GM10248 (cell line): Measurements from ENCODE around the gene TECR.
A peak's percentile ranks its signal among the peaks of the same experiment; 100 is the strongest.
"Not testable (repeated sequence)": the region's sequence is repeated elsewhere in the genome, so short reads cannot be mapped to it uniquely, and the experiment has no call there.

Experiments used
- CTCF ChIA-PET: fragments of 300-600 bp; sonication (Branson Sonifier 250); formaldehyde crosslinking; extraction: SDS; loops from one replicate; lab custom pipeline; 2021; ENCODE audit warnings: antibody characterized with exemption; lab: Yijun Ruan, JAX
- POLR2A ChIA-PET: fragments of 350-650 bp; sonication (Branson Sonifier 250); formaldehyde crosslinking; extraction: SDS; loops from one replicate; lab custom pipeline; 2020; ENCODE audit warnings: antibody characterized with exemption; lab: Yijun Ruan, JAX
- DNase-seq: peaks from one replicate; pipeline ENCODE4 v3.0.0; 2012; ENCODE audit errors: extremely low spot score
- TF ChIP-seq, protein P1 (sequence below): IDR thresholded peaks from 2 replicates; pipeline ENCODE4 v1.5.1; 2012; ENCODE audit warnings: mild to moderate bottlenecking, low read depth; ENCODE audit errors: extremely low read depth, missing control alignments, control extremely low read depth

The TECR gene

DNA sequence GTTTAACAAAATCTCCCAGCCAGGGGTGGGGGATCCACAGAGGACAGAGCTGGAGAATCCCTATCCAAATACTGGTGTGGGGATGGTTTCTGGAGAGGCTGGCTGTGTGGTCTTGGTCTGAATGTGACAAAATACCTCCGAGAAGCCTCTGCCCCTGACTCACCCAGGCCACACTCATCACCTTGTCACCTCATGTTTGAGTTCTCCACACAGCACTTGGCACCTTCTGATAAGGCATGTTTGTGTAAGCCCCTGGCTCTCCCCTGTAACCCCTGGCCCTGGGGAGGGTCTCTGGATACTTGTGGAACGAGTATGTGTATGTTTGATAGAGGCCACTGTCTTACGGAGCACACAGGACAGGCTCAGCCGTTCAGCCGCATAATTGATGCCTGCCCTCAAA, 14.7 kb downstream of the TECR start:
- TF ChIP-seq, protein P1, sequence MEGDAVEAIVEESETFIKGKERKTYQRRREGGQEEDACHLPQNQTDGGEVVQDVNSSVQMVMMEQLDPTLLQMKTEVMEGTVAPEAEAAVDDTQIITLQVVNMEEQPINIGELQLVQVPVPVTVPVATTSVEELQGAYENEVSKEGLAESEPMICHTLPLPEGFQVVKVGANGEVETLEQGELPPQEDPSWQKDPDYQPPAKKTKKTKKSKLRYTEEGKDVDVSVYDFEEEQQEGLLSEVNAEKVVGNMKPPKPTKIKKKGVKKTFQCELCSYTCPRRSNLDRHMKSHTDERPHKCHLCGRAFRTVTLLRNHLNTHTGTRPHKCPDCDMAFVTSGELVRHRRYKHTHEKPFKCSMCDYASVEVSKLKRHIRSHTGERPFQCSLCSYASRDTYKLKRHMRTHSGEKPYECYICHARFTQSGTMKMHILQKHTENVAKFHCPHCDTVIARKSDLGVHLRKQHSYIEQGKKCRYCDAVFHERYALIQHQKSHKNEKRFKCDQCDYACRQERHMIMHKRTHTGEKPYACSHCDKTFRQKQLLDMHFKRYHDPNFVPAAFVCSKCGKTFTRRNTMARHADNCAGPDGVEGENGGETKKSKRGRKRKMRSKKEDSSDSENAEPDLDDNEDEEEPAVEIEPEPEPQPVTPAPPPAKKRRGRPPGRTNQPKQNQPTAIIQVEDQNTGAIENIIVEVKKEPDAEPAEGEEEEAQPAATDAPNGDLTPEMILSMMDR: no peak
- POLR2A ChIA-PET: interaction anchor here (0.6 kb wide), 1 partner anchor 218 kb away, joined by 3 read pairs; no protein-coding TSS in a partner anchor
- CTCF ChIA-PET: interaction anchor here (0.6 to 1.8 kb wide), 2 partner anchors 13 to 28 kb away, joined by 3 to 9 read pairs; partner anchors contain the start of gene NDUFB7
- DNase-seq: no peak

DNA sequence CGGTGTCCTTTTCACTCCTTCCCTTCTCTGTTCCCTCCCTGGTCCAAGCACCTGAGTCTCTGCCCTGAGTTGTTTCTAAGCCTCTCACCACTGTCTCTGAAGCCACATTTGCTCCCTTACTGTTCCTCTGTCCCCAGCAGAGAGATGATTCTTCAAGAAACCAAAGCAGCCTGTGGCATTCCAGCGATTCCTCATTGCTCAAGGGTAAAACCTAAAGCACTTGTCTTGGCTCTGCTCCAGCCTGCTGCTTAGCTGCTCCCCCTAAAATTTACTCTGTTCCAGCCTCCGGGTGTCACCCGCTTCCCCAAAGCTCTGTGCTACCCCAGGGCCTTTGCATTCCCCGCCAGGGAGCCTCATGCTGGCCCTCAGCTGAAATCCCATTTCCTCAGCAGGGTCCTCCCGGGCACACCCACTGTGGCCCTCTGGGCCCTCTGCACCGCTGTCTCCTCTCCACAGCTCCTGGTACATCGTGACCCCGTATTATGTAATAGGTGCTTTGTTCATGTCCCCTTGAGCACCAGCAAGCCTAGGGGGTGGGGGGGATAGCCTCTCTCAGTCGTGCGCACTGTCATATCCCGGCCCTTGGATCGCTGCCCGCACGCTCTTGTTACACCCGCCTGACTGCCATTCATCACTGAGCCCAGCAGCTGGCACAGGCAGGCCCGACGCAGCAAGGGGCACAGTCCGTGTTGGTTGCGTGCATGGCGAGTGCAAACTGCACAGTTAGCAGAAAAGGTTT, 15.8 kb downstream of the TECR start:
- TF ChIP-seq, protein P1: no peak
- peak; percentile 7 for DNase-seq
- ChIA-PET CTCF (interaction anchor here (0.6 to 4.1 kb wide), 2 partner anchors 11 to 27 kb away, joined by 3 to 35 read pairs; partner anchors contain the start of gene NDUFB7), POLR2A (interaction anchor here (0.7 kb wide), 1 partner anchor 227 kb away, joined by 3 read pairs; no protein-coding TSS in a partner anchor)

DNA sequence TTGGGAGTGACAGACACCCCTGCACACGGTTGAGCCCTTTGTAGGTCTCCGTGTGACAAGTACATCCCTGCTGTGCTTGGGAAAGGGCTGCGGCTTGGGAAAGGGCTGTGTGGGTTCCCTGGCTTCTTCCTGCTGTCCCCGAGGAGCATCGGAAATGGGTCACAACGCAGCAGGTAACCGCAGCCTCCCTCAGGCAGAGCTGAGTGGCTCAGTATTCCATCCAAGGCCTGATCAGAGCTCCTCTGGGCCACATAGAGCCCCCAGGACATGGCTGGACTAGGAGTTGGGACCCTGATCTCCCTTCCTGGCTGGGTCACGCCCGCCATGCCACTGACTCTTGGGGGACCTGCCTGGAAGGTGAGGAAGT, 16.3 kb downstream of the TECR start:
- TF ChIP-seq, protein P1: no peak
- no peak for DNase-seq
- CTCF ChIA-PET: interaction anchor here (4.1 kb wide), 1 partner anchor 11 kb away, joined by 35 read pairs; no protein-coding TSS in a partner anchor
- POLR2A ChIA-PET: interaction anchor here (0.7 kb wide), 1 partner anchor 227 kb away, joined by 3 read pairs; no protein-coding TSS in a partner anchor

DNA sequence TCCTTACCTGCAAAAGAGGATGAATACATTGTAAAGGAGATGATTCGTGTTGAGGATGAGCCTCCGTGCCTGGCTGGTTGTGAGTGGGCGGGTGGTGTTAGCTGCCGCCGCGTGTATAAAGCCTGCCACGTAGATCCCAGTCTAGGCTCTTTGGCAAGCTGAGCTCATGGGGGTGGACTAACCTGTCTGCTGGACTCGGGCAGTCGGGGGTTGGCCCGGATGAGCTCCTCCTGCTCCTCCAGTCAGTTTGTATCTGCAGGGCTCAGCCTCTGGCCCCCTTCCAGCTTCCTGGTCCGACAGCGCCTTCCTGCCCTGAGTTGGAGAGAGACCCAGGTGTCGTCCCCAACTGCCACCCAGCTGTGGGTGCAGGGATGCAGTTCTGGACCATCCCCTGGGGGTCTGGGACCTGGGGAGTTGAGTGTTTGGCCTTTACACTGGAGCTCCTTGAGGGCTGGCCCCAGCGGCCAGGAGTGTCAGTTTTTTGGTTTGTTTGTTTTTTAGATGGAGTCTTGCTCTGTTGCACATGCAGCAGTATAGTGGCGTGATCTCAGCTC, 20.9 kb downstream of the TECR start:
- DNase-seq: no peak
- ChIA-PET CTCF (interaction anchor here (0.9 to 2.5 kb wide), 9 partner anchors 13 to 140 kb away, joined by 3 to 12 read pairs (median 5); partner anchors contain the start of genes DNAJB1 and NDUFB7), POLR2A (interaction anchor here (1.3 kb wide), 1 partner anchor 32 kb away, joined by 5 read pairs; the partner anchor contains the start of gene DNAJB1)
- TF ChIP-seq, protein P1: no peak

DNA sequence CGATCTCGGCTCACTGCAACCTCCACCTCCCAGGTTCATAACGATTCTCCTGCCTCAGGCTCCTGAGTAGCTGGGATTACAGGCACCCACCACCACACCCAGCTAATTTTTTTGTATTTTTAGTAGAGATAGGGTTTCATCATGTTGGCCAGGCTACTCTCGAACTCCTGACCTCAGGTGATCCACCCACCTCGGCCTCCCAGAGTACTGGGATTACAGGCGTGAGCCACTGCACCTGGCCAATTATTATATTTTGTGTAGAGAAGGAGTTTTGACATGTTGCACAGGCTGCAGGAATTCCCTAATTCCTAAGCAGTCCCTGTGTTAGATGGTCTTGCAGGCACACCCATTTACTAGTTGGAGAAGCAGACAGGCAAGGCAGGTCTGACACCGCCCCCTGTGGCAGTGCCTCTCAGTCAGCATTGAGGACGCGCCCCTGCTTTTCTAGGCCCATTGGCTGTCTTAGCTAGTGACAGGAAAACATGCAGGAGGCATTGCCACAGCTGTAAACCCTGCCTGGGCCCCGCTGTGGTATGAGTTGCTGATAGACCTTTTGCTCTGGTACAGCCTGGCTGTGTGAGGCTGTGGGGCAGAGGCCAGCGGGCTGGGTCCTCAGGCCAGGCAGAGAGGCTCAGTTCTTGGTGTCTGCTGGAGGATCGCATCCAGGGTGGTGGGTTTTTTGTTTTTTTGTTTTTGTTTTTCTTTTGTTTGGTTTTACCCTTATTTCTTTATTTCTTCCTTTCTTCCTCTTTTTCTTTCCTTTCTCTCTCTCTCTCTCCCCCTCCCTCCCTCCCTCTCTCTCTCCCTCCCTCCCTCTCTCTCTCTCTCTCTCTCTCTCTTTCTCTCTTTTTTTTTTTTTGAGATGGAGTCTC, 22.0 kb downstream of the TECR start:
- CTCF ChIA-PET: interaction anchor here (1.0 to 2.5 kb wide), 7 partner anchors 8 to 134 kb away, joined by 3 to 12 read pairs (median 6); partner anchors contain the start of genes DNAJB1 and NDUFB7
- peak; percentile 67 for DNase-seq
- TF ChIP-seq, protein P1: peak; percentile 33
- POLR2A ChIA-PET: not testable (repeated sequence)

DNA sequence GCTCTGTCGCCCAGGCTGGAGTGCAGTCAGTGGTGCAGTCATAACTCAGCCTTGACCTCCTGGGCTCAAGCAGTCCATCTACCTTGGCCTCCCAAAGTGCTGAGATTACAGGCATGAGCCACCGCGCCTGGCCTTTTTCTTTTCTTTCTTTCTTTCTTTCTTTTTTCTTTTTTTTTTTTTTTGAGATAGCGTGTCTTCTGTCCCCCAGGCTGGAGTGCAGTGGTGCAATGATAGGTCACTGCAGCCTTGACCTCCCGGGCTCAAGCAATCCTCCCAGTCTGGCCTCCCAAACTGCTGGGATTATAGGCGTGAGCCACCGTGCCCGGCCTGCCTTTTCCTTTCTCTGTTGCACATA, 22.6 kb downstream of the TECR start:
- POLR2A ChIA-PET: not testable (repeated sequence)
- CTCF ChIA-PET: interaction anchor here (1.0 to 2.5 kb wide), 4 partner anchors 9 to 34 kb away, joined by 3 to 12 read pairs (median 6); partner anchors contain the start of gene DNAJB1

More for the DNA sequence above, 22.6 kb downstream of the TECR start:
- not testable (repeated sequence) for DNase-seq
